H9 (cell line): Measurements from ENCODE around the gene GFPT1. TPM values are rescaled to one million over a fixed set of nuclear protein-coding genes. Genes with fewer than 3 reads are reported as not detected.

ENCODE experiments used
- DNase-seq: peaks from one replicate; pipeline ENCODE4 v3.0.0-alpha.2; 2017
- H2AFZ ChIP-seq: one replicate; pipeline ENCODE4 v1.6.1; 2013; ENCODE audit warnings: mild to moderate bottlenecking, low read length, control low read depth, moderate library complexity
- H2AK5ac ChIP-seq: 2 replicates; pipeline ENCODE4 v1.6.1; 2013; ENCODE audit warnings: low read length, control low read depth, mixed read lengths; ENCODE audit not compliant: insufficient read length
- H2BK120ac ChIP-seq: one replicate; pipeline ENCODE4 v1.6.1; 2013; ENCODE audit warnings: low read depth, mild to moderate bottlenecking, low read length, control low read depth, inconsistent platforms; ENCODE audit not compliant: poor library complexity, severe bottlenecking
- H2BK12ac ChIP-seq: 2 replicates; pipeline ENCODE4 v1.6.1; 2013; ENCODE audit warnings: low read length, control low read depth, mixed read lengths, low read depth; ENCODE audit not compliant: insufficient read length
- H2BK15ac ChIP-seq: 2 replicates; pipeline ENCODE4 v1.6.1; 2013; ENCODE audit warnings: low read depth, low read length, control low read depth
- H2BK20ac ChIP-seq: one replicate; pipeline ENCODE4 v1.6.1; 2013; ENCODE audit warnings: low read depth, mild to moderate bottlenecking, low read length, control low read depth, inconsistent platforms; ENCODE audit not compliant: poor library complexity, severe bottlenecking
- H2BK5ac ChIP-seq: 2 replicates; pipeline ENCODE4 v1.6.1; 2013; ENCODE audit warnings: low read length, control low read depth, mixed read lengths; ENCODE audit not compliant: insufficient read length
- H3K14ac ChIP-seq: 2 replicates; pipeline ENCODE4 v1.6.1; 2013; ENCODE audit warnings: low read length, control low read depth; ENCODE audit not compliant: insufficient read depth
- H3K18ac ChIP-seq: 2 replicates; pipeline ENCODE4 v1.6.1; 2013; ENCODE audit warnings: low read depth, mild to moderate bottlenecking, mixed read lengths, low read length, control low read depth; ENCODE audit not compliant: insufficient read length
- H3K23ac ChIP-seq: 2 replicates; pipeline ENCODE4 v1.6.1; 2013; ENCODE audit warnings: low read length, control low read depth, mixed read lengths, low read depth; ENCODE audit not compliant: insufficient read length
- H3K23me2 ChIP-seq: 2 replicates; pipeline ENCODE4 v1.6.1; 2013; ENCODE audit warnings: low read depth, mild to moderate bottlenecking, mixed read lengths, low read length, control low read depth; ENCODE audit not compliant: insufficient read length, poor library complexity, severe bottlenecking
- H3K27ac ChIP-seq: 2 replicates; pipeline ENCODE4 v1.5.1; 2013; ENCODE audit warnings: low read length, control low read depth, mixed read lengths, low read depth; ENCODE audit not compliant: insufficient read length
- H3K27me3 ChIP-seq: 2 replicates; pipeline ENCODE4 v1.6.1; 2013; ENCODE audit warnings: low read length, control low read depth, inconsistent platforms; ENCODE audit not compliant: insufficient read depth
- H3K4ac ChIP-seq: 2 replicates; pipeline ENCODE4 v1.6.1; 2013; ENCODE audit warnings: low read depth, mild to moderate bottlenecking, control low read depth, inconsistent platforms, low read length, moderate library complexity
- H3K4me1 ChIP-seq: 2 replicates; pipeline ENCODE4 v1.6.1; 2013; ENCODE audit warnings: low read length, control low read depth, inconsistent platforms; ENCODE audit not compliant: insufficient read depth
- H3K4me2 ChIP-seq: 2 replicates; pipeline ENCODE4 v1.6.1; 2013; ENCODE audit warnings: low read length, control low read depth, mixed read lengths; ENCODE audit not compliant: insufficient read length, insufficient read depth
- H3K56ac ChIP-seq: 2 replicates; pipeline ENCODE4 v1.6.1; 2013; ENCODE audit warnings: low read depth, mild to moderate bottlenecking, mixed read lengths, low read length, control low read depth; ENCODE audit not compliant: insufficient read length
- H3K79me1 ChIP-seq: 2 replicates; pipeline ENCODE4 v1.6.1; 2013; ENCODE audit warnings: low read depth, mild to moderate bottlenecking, moderate library complexity, low read length, control low read depth, inconsistent platforms; ENCODE audit not compliant: insufficient read depth, poor library complexity, severe bottlenecking
- H3K79me2 ChIP-seq: 2 replicates; pipeline ENCODE4 v1.6.1; 2013; ENCODE audit warnings: low read length, control low read depth, inconsistent platforms; ENCODE audit not compliant: insufficient read depth
- H3K9ac ChIP-seq: 2 replicates; pipeline ENCODE4 v1.6.1; 2013; ENCODE audit warnings: low read length, control low read depth, mixed read lengths; ENCODE audit not compliant: insufficient read length; ENCODE audit errors: extremely low read depth
- H3K9me3 ChIP-seq: one replicate; pipeline ENCODE4 v1.6.1; 2013; ENCODE audit warnings: low read depth, low read length, inconsistent platforms; ENCODE audit not compliant: control insufficient read depth
- H3T11ph ChIP-seq: one replicate; pipeline ENCODE4 v1.6.1; 2013; ENCODE audit warnings: mild to moderate bottlenecking, low read length, control low read depth, inconsistent platforms
- H4K20me1 ChIP-seq: one replicate; pipeline ENCODE4 v1.6.1; 2013; ENCODE audit not compliant: control insufficient read depth, insufficient read length, insufficient read depth
- H4K5ac ChIP-seq: 2 replicates; pipeline ENCODE4 v1.6.1; 2013; ENCODE audit warnings: low read depth, mild to moderate bottlenecking, mixed read lengths, low read length, control low read depth; ENCODE audit not compliant: insufficient read length
- H4K8ac ChIP-seq: replicated peaks from 2 replicates; pipeline ENCODE4 v1.6.1; 2013; ENCODE audit warnings: low read length, control low read depth, mixed read lengths, low read depth; ENCODE audit not compliant: insufficient read length
- H4K91ac ChIP-seq: 2 replicates; pipeline ENCODE4 v1.6.1; 2013; ENCODE audit warnings: low read depth, mild to moderate bottlenecking, moderate library complexity, mixed read lengths, low read length, control low read depth; ENCODE audit not compliant: insufficient read length
- H3K27ac Mint-ChIP-seq, 3 experiments: 2 replicates in 2 of 3; 3 replicates in 1 of 3; pipeline ENCODE4 v1.8.0; 2020 to 2021; ENCODE audit warnings: mixed read lengths in 3 of 3, mild to moderate bottlenecking in 1 of 3, moderate library complexity in 1 of 3
- H3K27me3 Mint-ChIP-seq: 2 replicates; pipeline ENCODE4 v1.8.0; 2021; ENCODE audit warnings: low read depth, mild to moderate bottlenecking, moderate library complexity, mixed read lengths
- H3K36me3 Mint-ChIP-seq, 3 experiments: 2 replicates in 2 of 3; 3 replicates in 1 of 3; pipeline ENCODE4 v1.8.0; 2020 to 2021; ENCODE audit warnings: low read depth in 3 of 3, mixed read lengths in 3 of 3; ENCODE audit not compliant: insufficient read depth in 1 of 3
- H3K4me1 Mint-ChIP-seq, 2 experiments: 2 replicates each; pipeline ENCODE4 v1.8.0; 2020; ENCODE audit warnings: mixed read lengths in 2 of 2
- H3K4me3 Mint-ChIP-seq, 2 experiments: 2 replicates in 1 of 2; 3 replicates in 1 of 2; pipeline ENCODE4 v1.8.0; 2020 to 2021; ENCODE audit warnings: mild to moderate bottlenecking in 2 of 2, mixed read lengths in 2 of 2, moderate library complexity in 1 of 2
- H3K9me3 Mint-ChIP-seq, 2 experiments: 2 replicates in 1 of 2; 3 replicates in 1 of 2; pipeline ENCODE4 v1.8.0; 2020; ENCODE audit warnings: mild to moderate bottlenecking in 2 of 2, mixed read lengths in 2 of 2, moderate library complexity in 1 of 2
- WGBS: extraction: QIAGEN DNeasy Blood & Tissue Kit; methylation state at CpG from one replicate; pipeline ENCODE4 v1.1.7; 2013; ENCODE audit warnings: missing lambda C conversion rate, low lambda C conversion rate, mixed read lengths; ENCODE audit not compliant: insufficient read length; ENCODE audit errors: extremely low coverage; 5-methylcytosine and 5-hydroxymethylcytosine counted together
- total RNA-seq: library from RNA; stranded (reverse); gene quantifications from 2 replicates; pipeline ENCODE4 v1.2.1, GENCODE V29; 2021
- TF ChIP-seq, protein P1 (sequence below): fragments of 200-600 bp; sonication (generic); conservative IDR thresholded peaks from 3 replicates; pipeline ENCODE4 v1.8.0; 2021; ENCODE audit warnings: antibody characterized with exemption, mild to moderate bottlenecking

Gene GFPT1
- total RNA-seq, 1 experiment from 2014 or later = 84.4 TPM

DNA sequence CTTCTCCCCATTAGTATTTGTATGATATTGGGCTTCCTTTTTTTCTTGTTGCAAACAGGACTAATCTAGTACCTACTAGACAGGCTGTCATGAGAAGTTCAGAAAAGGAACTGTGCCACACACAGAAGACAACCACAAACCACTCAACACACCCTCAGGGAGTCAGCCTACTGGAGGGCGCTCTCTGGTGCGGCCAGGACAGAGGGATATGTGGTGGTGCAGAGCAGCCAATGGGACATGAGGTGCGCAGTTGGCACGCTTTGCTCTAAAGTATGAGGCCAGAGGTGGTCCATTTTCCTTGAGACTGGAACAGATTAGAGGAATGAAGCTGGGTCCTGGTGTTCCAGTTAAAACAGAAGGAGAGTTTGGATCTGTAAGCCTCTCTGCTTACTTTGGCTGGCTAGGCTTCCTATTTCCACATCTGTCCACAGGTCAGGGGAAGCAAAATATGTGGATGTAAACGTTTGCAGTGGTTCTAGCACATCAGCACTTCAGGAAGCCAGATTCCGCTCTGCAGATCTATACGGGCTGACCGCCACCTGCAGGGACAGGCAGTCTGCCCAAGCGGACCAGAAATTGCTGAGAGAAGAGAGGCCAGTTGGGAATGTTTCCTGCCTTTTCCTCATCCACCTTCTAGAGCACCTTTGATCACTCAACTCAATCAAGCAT is 114.1 kb downstream of the GFPT1 start:
- Histone ChIP-seq H3K27ac (no peak overlapping the region), H3K23ac (no peak overlapping the region), H4K91ac (no peak overlapping the region), H2BK12ac (no peak overlapping the region), H3K4me1 (no peaks in the 10 kb centered on the region), H4K20me1 (no peaks in the 10 kb centered on the region), H3K9me3 (no peaks in the 10 kb centered on the region), H3K23me2 (no peaks in the 10 kb centered on the region), H4K5ac (no peak overlapping the region), H2AK5ac (no peak overlapping the region), H3K27me3 (no peaks in the 10 kb centered on the region), H3K56ac (no peak overlapping the region), H2BK120ac (no peak overlapping the region), H3K18ac (no peak overlapping the region), H3K14ac (no peak overlapping the region), H3K4ac (no peak overlapping the region), H4K8ac (no peak overlapping the region), H3K79me2 (no peaks in the 10 kb centered on the region), H2BK5ac (no peak overlapping the region), H2BK20ac (no peak overlapping the region), H3K4me2 (no peak overlapping the region), H3T11ph (no peak overlapping the region), H3K9ac (no peak overlapping the region), H2BK15ac (no peak overlapping the region), H2AFZ (no peak overlapping the region), H3K79me1 (no peaks in the 10 kb centered on the region)
- Mint-ChIP-seq H3K27me3 (peaks cover 1% of the 10 kb centered on the region), H3K4me1 (no peaks in the 10 kb centered on the region), H3K9me3 (no peaks in the 10 kb centered on the region), H3K27ac (no peak overlapping the region; a peak in 1 of 7 replicates), H3K36me3 (no peaks in the 10 kb centered on the region), H3K4me3 (no peak overlapping the region)
- TF ChIP-seq, protein P1, sequence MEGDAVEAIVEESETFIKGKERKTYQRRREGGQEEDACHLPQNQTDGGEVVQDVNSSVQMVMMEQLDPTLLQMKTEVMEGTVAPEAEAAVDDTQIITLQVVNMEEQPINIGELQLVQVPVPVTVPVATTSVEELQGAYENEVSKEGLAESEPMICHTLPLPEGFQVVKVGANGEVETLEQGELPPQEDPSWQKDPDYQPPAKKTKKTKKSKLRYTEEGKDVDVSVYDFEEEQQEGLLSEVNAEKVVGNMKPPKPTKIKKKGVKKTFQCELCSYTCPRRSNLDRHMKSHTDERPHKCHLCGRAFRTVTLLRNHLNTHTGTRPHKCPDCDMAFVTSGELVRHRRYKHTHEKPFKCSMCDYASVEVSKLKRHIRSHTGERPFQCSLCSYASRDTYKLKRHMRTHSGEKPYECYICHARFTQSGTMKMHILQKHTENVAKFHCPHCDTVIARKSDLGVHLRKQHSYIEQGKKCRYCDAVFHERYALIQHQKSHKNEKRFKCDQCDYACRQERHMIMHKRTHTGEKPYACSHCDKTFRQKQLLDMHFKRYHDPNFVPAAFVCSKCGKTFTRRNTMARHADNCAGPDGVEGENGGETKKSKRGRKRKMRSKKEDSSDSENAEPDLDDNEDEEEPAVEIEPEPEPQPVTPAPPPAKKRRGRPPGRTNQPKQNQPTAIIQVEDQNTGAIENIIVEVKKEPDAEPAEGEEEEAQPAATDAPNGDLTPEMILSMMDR = peak; percentile 22; the same call in 1 of the 3 replicates
- no CpG with 5 or more reads among the region's 9 CpGs for whole genome bisulfite sequencing
- no peak for DNase-seq
